Right atrium auricular region (tissue), 2 donors: Measurements from ENCODE around the gene FMNL1. TPM values are rescaled to one million over a fixed set of nuclear protein-coding genes. Genes with fewer than 3 reads are reported as not detected.

Experiments used
- DNase-seq: peaks from one replicate; pipeline ENCODE4 v3.0.0-alpha.2; 2019; ENCODE audit warnings: low spot score
- H3K27ac ChIP-seq, 2 donors: fragments of 200-600 bp; sonication (generic); 1 replicate in 1 of 2; 2 replicates in 1 of 2; pipeline ENCODE4 v1.5.1; 2016 to 2019
- H3K27me3 ChIP-seq, 2 donors: fragments of 200-600 bp; sonication (generic); one replicate each; pipeline versions ENCODE4 v1.5.1 to v1.6.0; 2017 to 2019
- H3K36me3 ChIP-seq: fragments of 200-600 bp; sonication (generic); one replicate; pipeline ENCODE4 v1.5.1; 2016
- H3K4me1 ChIP-seq, 2 donors: fragments of 200-600 bp; sonication (generic); one replicate each; pipeline versions ENCODE4 v1.5.1 to v1.6.0; 2017 to 2019
- H3K4me3 ChIP-seq, 2 donors: fragments of 200-600 bp; sonication (generic); 1 replicate in 1 of 2; 2 replicates in 1 of 2; pipeline ENCODE4 v1.5.1; 2017 to 2019; ENCODE audit warnings: mild to moderate bottlenecking in 1 of 2, moderate library complexity in 1 of 2
- H3K9me3 ChIP-seq, 2 donors: fragments of 200-600 bp; sonication (generic); one replicate each; pipeline ENCODE4 v1.5.1; 2019
- total RNA-seq, 2 donors: library from RNA; depleted of rRNA; stranded (reverse); fragments of >200 nt; gene quantifications; one replicate each; pipeline ENCODE4 v1.1.0, GENCODE V29; 2016
- TF ChIP-seq, protein P1 (sequence below), 2 donors: fragments of 200-600 bp; sonication (generic); IDR thresholded peaks; one replicate each; pipeline ENCODE4 v1.5.1; 2019; ENCODE audit warnings: antibody characterized with exemption in 2 of 2

The FMNL1 gene
- total RNA-seq, 2 donors from 2014 or later = 7.6 to 13.6 TPM

DNA sequence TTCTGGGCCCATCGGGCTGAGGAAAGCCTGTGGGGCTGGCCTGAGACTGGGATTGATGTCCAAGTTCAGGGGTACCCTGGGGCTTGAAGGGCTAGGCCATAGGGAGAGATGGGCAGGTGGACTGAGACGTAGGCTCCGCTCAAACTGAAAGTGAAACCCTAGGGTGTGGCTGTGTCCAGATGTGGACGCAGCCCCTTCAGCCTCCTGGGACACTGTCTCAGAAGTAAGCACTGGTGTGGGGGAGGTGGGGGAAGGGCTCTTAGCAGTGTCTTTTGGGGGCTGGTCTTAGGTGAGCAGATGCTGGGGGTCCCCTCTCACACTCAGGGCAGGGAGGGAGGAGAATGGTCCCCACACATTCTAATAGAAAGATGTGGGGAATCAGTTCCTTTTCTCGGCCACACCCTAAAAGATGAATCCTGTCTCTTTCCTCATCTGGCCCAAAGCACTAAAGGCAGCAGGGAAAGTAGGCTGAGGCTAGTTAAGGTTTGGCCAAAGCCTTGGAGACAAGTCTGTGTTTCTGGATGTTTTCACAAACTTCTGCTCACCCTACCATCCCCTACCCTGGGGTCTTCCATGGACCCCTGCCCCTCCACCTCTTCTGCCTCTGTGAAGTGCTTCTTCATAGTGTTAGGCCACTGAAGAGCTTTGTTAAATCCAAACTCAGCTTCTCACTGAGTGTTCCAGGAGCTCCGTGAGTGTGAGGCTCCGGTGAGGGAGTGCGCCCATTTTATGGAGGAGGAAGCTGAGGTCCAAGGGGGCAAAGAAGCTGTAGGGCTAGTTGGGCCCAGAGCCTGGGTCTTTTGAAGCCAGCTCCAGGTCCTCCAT is 5.6 kb downstream of the FMNL1 start:
- DNase-seq = no peak
- no peaks in the 10 kb centered on the region for H3K27me3 ChIP-seq
- H3K27ac ChIP-seq = peak overlapping the region; percentile 84 to 86
- no peaks in the 10 kb centered on the region for H3K36me3 ChIP-seq
- peak overlapping the region in 1 of 2 donors; percentile 24 for H3K4me3 ChIP-seq
- peaks cover 0 to 90% of the 10 kb centered on the region in 2 donors for H3K4me1 ChIP-seq
- TF ChIP-seq, protein P1, sequence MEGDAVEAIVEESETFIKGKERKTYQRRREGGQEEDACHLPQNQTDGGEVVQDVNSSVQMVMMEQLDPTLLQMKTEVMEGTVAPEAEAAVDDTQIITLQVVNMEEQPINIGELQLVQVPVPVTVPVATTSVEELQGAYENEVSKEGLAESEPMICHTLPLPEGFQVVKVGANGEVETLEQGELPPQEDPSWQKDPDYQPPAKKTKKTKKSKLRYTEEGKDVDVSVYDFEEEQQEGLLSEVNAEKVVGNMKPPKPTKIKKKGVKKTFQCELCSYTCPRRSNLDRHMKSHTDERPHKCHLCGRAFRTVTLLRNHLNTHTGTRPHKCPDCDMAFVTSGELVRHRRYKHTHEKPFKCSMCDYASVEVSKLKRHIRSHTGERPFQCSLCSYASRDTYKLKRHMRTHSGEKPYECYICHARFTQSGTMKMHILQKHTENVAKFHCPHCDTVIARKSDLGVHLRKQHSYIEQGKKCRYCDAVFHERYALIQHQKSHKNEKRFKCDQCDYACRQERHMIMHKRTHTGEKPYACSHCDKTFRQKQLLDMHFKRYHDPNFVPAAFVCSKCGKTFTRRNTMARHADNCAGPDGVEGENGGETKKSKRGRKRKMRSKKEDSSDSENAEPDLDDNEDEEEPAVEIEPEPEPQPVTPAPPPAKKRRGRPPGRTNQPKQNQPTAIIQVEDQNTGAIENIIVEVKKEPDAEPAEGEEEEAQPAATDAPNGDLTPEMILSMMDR (IDR thresholded peaks at IDR 0.05) = no peak
- no peaks in the 10 kb centered on the region for H3K9me3 ChIP-seq

DNA sequence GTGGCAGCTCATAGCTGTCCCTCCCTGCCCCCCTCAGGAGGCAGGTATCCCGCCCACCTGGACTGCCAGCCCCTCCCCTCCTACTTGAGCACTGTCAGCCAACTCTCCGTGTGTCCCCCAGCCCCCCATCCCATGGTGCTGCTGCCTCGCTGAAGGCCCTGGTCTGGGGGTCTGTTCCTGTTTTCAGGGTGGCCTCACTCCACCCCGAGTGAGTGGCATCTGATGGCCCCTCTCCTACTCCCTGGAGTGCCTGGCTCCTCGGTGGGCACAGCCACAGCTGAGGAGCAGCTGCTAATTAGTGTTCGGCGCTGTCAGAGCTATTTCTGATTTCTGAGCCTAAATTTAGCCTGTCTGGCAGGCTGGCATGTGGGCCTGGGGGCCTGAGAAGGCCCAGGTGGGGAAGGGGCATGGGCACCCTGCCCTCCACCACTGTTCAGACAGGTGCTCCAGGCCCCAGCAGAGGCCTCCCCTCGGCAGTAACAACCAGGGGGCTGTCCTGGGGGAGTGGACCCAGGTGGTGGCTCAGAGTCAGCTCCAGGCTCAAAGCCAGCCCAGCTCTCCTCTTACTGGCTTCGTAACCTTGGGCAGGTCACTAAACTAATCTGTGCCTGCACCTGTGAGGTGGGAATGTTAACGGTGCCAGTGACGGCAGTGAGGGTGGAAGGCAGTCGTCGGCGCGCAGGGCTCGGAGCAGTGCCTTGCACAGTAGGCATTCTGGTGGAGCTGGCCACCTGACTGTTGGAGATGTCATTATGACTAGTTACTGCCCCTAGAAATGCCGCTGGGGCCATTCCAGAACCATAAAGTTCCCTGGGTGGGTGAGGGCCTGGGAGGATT is 6.5 kb downstream of the FMNL1 start:
- Histone ChIP-seq H3K4me1 (peaks cover 0 to 82% of the 10 kb centered on the region in 2 donors), H3K27ac (peak overlapping the region; percentile 84 to 86), H3K27me3 (no peaks in the 10 kb centered on the region), H3K4me3 (peak overlapping the region in 1 of 2 donors; percentile 14), H3K36me3 (no peaks in the 10 kb centered on the region), H3K9me3 (no peaks in the 10 kb centered on the region)
- TF ChIP-seq, protein P1 (IDR thresholded peaks at IDR 0.05) = no peak
- no peak for DNase-seq

DNA sequence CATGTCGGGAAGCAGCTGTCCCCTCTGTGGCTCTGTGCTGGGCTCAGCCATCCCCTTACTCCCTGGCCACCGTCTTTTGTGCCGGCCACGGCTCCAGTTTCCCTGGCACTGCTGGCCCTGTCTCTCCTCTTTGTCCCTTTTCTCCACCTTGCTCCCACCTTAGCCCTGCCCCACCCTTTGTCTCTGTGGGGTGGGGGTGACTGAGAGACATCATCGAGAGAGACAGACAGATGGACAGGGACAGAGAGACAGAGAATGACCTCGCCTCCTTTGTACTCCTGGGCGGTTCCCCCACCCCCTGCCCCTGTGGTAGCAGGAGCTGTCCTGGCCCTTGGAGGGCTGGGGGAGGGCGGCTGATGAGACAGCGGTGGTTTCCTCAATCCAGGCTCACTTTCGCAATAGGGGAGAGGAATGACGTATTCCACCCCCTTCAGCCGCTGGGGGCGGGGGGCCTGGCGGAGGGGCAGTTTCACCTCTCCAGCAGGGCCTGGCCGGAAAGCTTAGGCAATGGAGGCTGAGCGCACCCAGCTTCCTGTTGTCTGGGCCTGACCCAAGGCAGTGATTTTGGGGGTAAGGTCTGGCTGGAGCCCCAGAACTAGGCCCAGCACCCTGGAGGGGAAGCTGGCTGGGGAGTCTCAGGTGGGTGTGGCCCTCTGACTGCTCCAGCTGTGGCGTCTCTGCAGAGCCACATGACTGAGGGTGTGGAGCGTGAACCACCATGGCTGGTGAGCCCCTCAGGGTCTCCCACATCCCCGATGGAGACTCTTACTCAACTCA is 7.3 kb downstream of the FMNL1 start:
- Histone ChIP-seq H3K36me3 (no peaks in the 10 kb centered on the region), H3K27ac (peak overlapping the region; percentile 84 to 86), H3K27me3 (no peaks in the 10 kb centered on the region), H3K4me3 (peak overlapping the region in 1 of 2 donors; percentile 14), H3K9me3 (no peaks in the 10 kb centered on the region), H3K4me1 (peaks cover 0 to 76% of the 10 kb centered on the region in 2 donors)
- TF ChIP-seq, protein P1 (IDR thresholded peaks at IDR 0.05) = no peak
- peak; percentile 95 for DNase-seq

GRCh38 chr17:45229681-45230409 is 8.2 kb downstream of the FMNL1 start:
- TF ChIP-seq, protein P1 (IDR thresholded peaks at IDR 0.05) = no peak
- Histone ChIP-seq H3K4me1 (peaks cover 0 to 67% of the 10 kb centered on the region in 2 donors), H3K27me3 (no peaks in the 10 kb centered on the region), H3K4me3 (no peak overlapping the region), H3K36me3 (no peaks in the 10 kb centered on the region), H3K9me3 (no peaks in the 10 kb centered on the region), H3K27ac (peak overlapping the region; percentile 84 to 86)
- no peak for DNase-seq

GRCh38 chr17:45230410-45230786 is 8.7 kb downstream of the FMNL1 start:
- Histone ChIP-seq H3K27ac (peak overlapping the region; percentile 84 to 86), H3K36me3 (no peaks in the 10 kb centered on the region), H3K27me3 (no peaks in the 10 kb centered on the region), H3K4me1 (peaks cover 0 to 61% of the 10 kb centered on the region in 2 donors), H3K4me3 (no peak overlapping the region), H3K9me3 (no peaks in the 10 kb centered on the region)
- TF ChIP-seq, protein P1 (IDR thresholded peaks at IDR 0.05) = no peak
- no peak for DNase-seq
